ENCODE measurements around the gene PEAK3.

DNA sequence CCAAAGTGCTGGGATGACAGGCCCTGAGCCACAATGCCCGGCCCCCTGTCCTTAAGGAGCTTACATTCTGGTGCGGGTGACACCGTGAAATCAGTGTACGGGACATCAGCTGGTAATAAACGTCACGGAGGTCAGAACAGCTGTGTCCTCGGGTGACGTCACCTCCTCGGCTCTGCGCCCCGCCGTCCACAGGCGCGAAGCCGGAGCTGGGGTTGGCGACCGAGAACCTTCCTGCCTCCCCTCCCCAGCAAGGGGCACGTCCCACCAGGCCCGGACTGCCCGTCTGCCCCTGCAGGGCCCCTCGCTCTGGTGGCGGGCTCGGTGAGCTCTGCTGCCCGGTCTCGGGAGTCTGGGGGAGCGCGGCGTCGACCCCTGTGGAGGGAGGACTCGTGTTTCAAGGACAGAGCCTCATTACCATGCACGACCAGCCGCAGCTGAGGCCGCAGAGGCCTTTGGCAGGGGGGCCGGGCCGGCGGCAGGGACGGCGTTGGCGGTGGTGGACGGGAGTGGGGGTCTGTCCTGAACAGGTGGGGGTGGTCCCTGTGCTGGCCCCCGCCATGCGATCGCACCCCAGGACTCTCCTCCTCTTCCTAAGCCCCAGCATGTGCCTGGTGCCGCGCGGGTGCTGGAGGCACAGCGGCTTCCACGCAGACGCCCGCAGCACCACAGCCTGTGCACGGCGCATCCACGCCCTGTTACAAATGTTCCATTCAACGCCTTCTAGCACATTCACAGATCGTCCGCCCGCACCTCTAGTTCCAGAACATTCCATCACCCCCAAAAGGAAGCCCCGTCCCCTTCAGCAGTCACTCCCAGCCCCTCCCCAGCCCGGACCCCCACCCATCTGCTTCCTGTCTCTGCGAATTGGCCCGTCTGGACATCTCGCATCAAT, 20.6 kb upstream of the PEAK3 start:
- TF ChIP-seq, protein P1, sequence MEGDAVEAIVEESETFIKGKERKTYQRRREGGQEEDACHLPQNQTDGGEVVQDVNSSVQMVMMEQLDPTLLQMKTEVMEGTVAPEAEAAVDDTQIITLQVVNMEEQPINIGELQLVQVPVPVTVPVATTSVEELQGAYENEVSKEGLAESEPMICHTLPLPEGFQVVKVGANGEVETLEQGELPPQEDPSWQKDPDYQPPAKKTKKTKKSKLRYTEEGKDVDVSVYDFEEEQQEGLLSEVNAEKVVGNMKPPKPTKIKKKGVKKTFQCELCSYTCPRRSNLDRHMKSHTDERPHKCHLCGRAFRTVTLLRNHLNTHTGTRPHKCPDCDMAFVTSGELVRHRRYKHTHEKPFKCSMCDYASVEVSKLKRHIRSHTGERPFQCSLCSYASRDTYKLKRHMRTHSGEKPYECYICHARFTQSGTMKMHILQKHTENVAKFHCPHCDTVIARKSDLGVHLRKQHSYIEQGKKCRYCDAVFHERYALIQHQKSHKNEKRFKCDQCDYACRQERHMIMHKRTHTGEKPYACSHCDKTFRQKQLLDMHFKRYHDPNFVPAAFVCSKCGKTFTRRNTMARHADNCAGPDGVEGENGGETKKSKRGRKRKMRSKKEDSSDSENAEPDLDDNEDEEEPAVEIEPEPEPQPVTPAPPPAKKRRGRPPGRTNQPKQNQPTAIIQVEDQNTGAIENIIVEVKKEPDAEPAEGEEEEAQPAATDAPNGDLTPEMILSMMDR (conservative IDR thresholded peaks at IDR 0.05 in 1 of 2, IDR thresholded peaks at IDR 0.05 in 1 of 2; ENCODE audit: low read depth in 1 of 2, low read length in 2 of 2) = no peak
- no peak for TF ChIP-seq EZH2 (IDR thresholded peaks at IDR 0.05; ENCODE audit: low read length, missing control alignments)
